NAMALWA (cell line): ENCODE measurements around the gene SEC14L1.
"Not testable (repeated sequence)": the region's sequence is repeated elsewhere in the genome, so short reads cannot be mapped to it uniquely, and the experiment has no call there.

Experiments
- DNase-seq: peaks from one replicate; pipeline ENCODE4 v3.0.0-alpha.2; 2015; ENCODE audit warnings: low spot score

SEC14L1 gene

GRCh38 chr17:77140878-77141767 is at the start of gene SEC14L1:
SEC14L1 (plus strand) TSS chr17:77140969; CDS start chr17:77143597, 2,628 bp downstream.
- DNase-seq = peak; percentile 75

- DNase-seq = no peak
These were observed 48.7 kb upstream of the SEC14L1 start for GRCh38 chr17:77092025-77092424.

GRCh38 chr17:77095461-77095860 is 45.3 kb upstream of the SEC14L1 start:
- DNase-seq = no peak

GRCh38 chr17:77096570-77097214 is 44.1 kb upstream of the SEC14L1 start:
- DNase-seq = peak; percentile 66

GRCh38 chr17:77097631-77098180 is 43.1 kb upstream of the SEC14L1 start:
- no peak for DNase-seq

- DNase-seq = no peak
These were observed 41.8 kb upstream of the SEC14L1 start for GRCh38 chr17:77098884-77099545.

GRCh38 chr17:77099997-77100396 is 40.8 kb upstream of the SEC14L1 start:
- DNase-seq = no peak

GRCh38 chr17:77101521-77102410 is 39.0 kb upstream of the SEC14L1 start:
- DNase-seq = no peak

- not testable (repeated sequence) for DNase-seq
These were observed 38.2 kb upstream of the SEC14L1 start for GRCh38 chr17:77102411-77103134.

- no peak for DNase-seq
These were observed 35.1 kb upstream of the SEC14L1 start for GRCh38 chr17:77105706-77106105.

GRCh38 chr17:77106874-77107358 is 33.9 kb upstream of the SEC14L1 start:
- peak; percentile 56 for DNase-seq

GRCh38 chr17:77107506-77108433 is 33.0 kb upstream of the SEC14L1 start:
- DNase-seq = peak; percentile 66

- DNase-seq = no peak
These were observed 31.5 kb upstream of the SEC14L1 start for GRCh38 chr17:77109159-77109759.

- peak; percentile 64 for DNase-seq
These were observed 30.9 kb upstream of the SEC14L1 start for GRCh38 chr17:77109764-77110359.

GRCh38 chr17:77111165-77111933 is 29.4 kb upstream of the SEC14L1 start:
- DNase-seq = not testable (repeated sequence)

GRCh38 chr17:77111934-77112296 is 28.9 kb upstream of the SEC14L1 start:
- no peak for DNase-seq

- DNase-seq = no peak
These were observed 25.3 kb upstream of the SEC14L1 start for GRCh38 chr17:77115510-77115909.

- DNase-seq = no peak
These were observed 24.8 kb upstream of the SEC14L1 start for GRCh38 chr17:77115947-77116346.
